HG03457 (cell line): ENCODE measurements around the gene GSTM2.

Experiments used
- ATAC-seq: cut with Tn5 transposase; IDR thresholded peaks from one replicate; pipeline ENCODE4 v1.9.1; 2021; ENCODE audit warnings: moderate number of reproducible peaks; ENCODE audit not compliant: unreplicated experiment

The GSTM2 gene

GRCh38 chr1:109712321-109712864 is 44.5 kb downstream of the GSTM2 start:
- no peak for ATAC-seq

- no peak for ATAC-seq
Observed at GRCh38 chr1:109713636-109714035, 45.8 kb downstream of the GSTM2 start.

- no peak for ATAC-seq
Observed at GRCh38 chr1:109714661-109715372, 47.0 kb downstream of the GSTM2 start.

- no peak for ATAC-seq
Observed at GRCh38 chr1:109716121-109716520, 48.3 kb downstream of the GSTM2 start.

GRCh38 chr1:109716570-109717090 is 48.8 kb downstream of the GSTM2 start:
- ATAC-seq, result no peak

- no peak for ATAC-seq
Observed at GRCh38 chr1:109717729-109718128, 49.9 kb downstream of the GSTM2 start.

DNA sequence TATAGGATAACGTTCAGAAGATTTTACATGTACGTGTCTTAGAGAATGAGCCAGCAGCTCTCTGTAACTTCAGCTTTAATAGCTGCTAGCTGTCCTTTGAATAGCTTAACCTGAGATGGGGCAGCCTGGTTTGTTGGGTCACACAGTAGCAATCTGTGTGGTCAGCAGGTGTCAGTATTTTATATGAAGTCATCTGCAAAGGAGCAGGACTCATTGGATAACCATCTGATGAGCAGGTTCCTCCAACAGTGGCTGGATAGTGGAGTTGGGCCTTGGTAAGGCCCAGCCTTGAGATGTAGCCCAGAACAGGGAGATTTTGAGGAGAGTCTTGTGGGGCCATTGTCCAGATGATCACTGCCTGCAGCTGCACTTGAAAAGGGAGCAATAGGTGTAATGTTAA is 50.6 kb downstream of the GSTM2 start:
- no peak for ATAC-seq

DNA sequence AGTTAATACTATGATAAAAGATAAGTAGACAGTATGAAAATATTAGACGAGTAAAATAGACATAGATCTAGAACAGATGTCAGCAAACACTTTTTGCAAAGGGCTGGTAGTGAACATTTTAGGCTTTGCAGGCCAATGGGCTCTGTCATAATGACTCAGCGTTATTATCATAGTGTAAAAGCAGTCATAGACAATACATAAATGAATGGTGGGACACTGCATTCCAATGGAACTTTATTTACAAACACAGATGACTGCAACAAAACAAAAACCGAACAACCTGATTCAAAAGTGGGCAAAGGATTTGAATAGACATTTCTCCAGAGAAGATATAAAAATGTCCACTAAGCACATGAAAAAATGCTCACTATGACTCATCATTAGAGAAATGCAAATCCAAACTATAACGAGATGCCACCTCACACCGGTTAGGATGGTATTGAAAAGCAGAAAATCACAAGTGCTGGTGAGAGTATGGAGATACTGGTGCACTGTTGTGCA is 51.5 kb downstream of the GSTM2 start:
- no peak for ATAC-seq

- ATAC-seq, result no peak
Observed at GRCh38 chr1:109721042-109721441, 53.2 kb downstream of the GSTM2 start.

- ATAC-seq, result no peak
Observed at GRCh38 chr1:109721971-109722370, 54.1 kb downstream of the GSTM2 start.

GRCh38 chr1:109722908-109723691 is 55.2 kb downstream of the GSTM2 start:
- ATAC-seq, result no peak
